Stimulated activated CD8-positive, alpha-beta memory T cell treated with anti-CD3 and anti-CD28 coated beads, Interleukin-15, amount 100 ng/mL, for 48 hours (primary cell): Measurements from ENCODE around the gene GDPD1.
"Not testable (repeated sequence)": the region's sequence is repeated elsewhere in the genome, so short reads cannot be mapped to it uniquely, and the experiment has no call there.

Experiments
- DNase-seq, 2 donors: peaks; one replicate each; pipeline ENCODE4 v3.0.0-alpha.2; 2020; ENCODE audit warnings: low read depth in 2 of 2

Gene GDPD1

DNA sequence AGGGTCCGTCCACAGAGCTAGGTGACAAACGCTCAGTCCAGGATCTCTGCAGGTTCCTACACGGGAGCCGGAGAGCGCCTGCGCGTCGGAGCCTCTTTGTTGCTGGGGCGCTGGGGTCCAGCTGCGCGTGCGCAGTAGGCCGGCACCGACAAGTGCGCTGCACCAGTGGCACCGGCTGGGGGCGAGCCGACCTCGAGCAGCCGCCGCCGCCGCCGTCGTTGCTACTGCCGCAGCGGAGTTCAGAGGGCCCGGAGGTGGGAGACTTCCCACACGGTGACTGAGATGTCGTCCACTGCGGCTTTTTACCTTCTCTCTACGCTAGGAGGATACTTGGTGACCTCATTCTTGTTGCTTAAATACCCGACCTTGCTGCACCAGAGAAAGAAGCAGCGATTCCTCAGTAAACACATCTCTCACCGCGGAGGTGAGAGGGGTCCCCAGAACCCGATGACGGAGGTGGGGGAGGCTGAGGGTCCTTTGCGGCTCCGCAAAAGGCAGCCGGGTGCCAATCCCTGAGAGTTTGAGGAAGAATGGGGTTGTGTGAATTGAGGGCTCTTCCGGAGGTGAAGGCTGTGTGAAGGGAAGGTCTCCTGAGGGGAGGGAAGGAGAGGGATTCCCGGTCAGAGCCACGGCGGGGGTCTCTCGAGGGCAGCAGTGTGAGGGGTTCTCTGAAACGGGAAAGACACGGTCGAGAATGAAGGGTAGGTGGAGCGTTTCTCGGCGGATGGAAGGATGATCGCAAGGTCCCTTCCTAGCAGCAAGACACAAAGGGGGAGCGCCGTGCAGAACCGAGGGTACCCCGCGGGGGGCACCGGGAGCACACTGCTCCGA, at the start of gene GDPD1:
Gene GDPD1, plus strand, starts transcription at position 184 of the 831 bp plus-strand sequence. Its CDS starts 99 bp downstream, at position 283.
- DNase-seq = peak; percentile 95 to 96

DNA sequence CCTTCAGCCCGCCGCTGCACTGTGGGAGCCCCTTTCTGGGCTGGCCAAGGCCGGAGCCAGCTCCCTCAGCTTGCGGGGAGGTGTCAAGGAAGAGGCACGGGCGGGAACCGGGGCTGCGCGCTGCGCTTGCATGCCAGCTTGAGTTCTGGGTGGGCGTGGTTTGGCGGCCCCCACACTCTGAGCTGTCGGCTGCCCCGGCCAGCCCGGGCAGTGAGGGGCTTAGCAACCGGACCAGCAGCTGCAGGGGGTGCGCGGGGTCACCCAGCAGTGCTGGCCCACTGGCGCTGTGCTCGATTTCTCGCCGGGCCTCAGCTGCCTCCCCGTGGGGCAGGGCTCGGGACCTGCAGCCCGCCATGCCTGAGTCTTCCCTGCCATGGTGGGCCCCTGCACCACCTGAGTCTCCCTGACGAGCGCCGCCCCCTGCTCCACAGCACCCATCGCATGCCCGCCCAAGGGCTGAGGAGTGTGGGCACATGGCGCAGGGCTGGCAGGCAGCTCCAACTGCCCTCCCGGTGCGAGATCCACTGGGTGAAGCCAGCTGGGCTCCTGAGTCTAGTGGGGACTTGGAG, 47.8 kb upstream of the GDPD1 start:
- DNase-seq = no peak

DNA sequence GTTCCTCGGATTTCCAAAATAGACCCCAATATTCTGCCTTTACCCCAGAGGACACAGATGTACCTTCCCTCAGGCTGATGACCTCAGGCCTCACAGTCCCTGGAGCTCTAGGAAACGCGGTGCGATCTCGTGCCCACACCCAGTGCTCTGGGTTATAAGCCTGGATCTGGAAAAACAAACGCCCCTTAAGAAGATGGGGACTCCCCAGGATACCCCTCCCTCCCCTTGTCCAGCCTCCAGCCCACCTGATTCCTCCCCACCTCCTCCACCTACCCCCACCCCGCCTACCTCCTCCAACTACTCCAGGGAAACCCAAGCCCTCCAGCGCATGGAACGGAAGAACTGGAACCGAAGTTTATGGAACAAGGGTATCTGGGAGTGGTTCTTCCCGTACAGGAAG, 45.6 kb upstream of the GDPD1 start:
- DNase-seq = no peak

DNA sequence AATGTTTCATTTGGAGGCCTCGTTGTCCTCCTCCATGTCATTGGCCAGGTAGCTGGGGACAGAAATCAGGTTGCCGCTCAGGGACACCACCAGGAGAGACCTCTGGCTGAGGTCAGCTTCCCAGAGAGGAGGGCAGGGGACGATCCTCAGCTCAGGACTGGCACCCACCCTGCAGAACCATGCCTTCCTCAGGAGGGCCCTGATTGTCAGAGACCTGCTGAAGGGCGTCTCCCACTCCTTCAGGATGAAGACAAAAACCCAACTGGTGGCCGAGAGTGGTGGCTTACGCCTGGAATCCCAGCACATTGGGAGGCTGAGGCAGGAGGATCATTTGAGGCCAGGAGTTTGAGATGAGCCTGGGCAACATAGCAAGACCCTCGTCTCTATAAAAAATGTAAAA, 45.2 kb upstream of the GDPD1 start:
- no peak for DNase-seq

DNA sequence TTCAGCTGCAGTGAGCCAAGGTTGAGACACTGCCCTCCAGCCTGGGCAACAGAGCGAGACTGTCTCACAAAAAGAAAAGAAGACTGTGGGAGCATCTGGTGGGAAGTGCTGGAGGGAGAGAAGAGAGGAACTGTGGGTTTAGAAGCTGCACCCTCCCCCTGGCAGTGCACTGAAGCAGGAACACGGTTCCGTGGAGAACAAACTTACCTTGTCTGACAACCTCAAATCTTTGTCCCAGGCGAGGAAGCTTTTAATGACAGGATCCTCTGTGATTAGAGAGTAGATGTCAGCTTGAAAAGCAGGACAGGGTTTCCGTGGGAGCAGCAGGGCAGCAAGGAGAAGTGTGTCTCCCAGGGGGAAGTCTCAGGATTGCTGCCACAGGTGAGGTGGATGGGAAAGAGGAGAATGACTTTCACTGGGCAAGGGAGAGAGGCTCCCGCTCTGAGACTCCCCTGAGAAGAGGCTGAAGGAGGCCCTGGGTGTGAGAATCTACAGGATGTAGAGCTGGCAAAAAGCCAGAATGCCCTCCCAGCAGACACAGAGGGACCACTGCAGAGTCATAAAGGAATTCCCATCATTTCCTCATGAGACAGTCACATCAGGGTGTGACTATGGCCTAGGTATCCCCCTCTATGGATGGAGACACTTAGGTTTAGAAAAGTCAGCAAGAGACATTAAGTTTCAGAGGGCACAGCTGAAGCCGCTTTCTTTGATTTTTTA, 41.9 kb upstream of the GDPD1 start:
- no peak for DNase-seq

DNA sequence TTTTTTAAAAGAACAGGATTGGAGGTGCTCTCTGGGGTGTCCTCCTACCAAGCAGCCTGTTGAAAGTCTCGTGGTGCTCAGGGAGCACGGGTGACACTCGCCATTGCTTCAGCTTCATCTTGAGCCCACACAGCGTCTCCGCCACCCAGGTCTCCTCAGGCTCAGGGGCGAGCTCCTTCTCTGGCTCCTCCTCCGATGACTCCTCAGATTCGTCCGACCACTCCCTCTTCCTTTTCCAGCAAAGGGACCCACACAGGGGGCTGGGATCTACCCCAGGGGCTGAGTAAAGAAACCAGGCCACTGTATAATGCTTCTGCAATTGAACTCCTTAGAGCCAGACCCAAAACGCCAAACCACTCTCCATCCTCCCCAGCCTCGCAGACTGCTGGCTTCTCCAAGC, 40.7 kb upstream of the GDPD1 start:
- DNase-seq = not testable (repeated sequence)

DNA sequence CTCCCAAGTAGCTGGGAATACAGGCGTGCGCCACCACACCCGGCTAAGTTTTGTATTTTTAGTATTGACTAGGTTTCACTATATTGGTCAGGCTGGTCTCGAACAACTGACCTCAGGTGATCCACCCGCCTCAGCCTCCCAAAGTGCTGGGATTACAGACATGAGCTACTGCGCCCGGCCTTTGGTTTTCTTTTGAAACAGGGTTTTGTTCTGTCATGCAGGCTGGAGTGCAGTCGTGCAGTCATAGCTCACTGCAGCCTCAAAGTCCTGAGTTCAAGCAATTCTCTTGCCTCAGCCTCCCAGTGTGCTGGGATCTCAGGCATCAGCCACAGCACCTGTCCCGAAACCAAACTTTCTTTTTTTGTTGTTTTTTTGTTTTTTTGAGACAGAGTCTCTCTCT, 39.7 kb upstream of the GDPD1 start:
- DNase-seq = no peak

DNA sequence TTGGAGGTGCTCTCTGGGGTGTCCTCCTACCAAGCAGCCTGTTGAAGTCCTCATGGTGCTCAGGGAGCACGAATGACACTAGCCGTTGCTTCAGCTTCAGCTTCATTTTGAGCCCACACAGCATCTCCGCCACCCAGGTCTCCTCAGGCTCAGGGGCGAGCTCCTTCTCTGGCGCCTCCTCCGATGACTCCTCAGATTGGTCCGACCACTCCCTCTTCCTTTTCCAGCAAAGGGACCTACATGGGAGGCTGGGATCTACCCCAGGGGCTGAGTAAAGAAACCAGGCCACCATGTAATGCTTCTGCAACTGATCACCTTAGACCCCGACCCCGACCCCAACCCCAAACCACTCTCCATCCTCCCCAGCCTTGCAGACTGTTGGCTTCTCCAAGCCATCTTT, 38.8 kb upstream of the GDPD1 start:
- DNase-seq = no peak

DNA sequence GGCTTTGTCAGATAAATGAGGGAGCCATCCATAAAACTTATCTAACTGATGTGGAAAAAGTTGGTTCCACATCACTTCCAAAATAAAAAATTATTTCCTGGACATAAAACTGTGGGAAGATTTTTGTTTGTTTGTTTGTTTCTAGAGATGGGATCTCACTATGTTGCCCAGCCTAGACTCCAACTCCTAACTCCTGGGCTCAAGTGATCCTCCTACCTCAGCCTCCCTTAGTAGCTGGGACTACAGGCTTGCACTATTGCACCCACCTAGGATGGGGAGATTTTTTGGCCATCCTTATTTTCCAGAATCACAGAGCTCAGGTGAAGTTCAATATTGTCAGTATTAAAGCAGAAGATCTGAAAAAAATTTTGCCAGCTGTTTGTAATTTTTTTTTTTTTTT, 34.3 kb upstream of the GDPD1 start:
- DNase-seq = no peak

DNA sequence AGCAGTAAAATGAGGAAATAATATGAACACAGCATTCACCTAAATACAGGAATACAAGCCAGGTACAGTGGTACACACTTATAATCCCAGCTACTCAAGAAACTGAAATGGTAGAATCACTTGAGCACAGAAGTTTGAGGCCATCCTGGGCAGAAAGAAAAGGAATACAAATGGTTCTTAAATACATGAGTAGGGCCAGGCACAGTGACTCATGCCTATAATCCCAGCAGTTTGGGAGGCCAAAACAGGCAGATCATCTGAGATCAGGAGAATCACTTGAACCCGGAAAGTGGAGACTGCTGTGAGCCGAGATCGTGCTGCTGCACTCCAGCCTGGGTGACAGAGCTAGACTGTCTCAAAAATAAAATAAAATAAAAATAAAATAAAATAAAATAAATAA, 33.5 kb upstream of the GDPD1 start:
- no peak for DNase-seq

DNA sequence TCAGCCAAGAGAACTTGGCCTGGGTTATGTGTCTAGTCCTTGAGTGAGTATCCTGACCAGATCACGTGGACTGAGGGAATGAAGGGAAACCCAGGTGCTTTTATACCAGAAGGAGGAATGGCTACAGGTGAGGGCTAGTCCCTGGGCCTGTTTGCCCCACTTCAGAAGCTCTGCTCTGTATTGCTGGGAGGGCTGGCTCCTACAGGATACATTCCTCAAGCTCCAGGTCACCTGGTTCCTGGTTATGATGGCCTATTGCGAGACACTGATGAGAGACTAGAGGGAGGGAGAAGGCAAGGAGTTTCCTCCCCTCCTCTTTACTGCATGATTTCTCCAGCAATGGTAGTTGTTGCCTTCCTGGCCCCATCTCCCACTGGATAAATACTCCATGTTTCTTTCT, 29.5 kb upstream of the GDPD1 start:
- DNase-seq = no peak

DNA sequence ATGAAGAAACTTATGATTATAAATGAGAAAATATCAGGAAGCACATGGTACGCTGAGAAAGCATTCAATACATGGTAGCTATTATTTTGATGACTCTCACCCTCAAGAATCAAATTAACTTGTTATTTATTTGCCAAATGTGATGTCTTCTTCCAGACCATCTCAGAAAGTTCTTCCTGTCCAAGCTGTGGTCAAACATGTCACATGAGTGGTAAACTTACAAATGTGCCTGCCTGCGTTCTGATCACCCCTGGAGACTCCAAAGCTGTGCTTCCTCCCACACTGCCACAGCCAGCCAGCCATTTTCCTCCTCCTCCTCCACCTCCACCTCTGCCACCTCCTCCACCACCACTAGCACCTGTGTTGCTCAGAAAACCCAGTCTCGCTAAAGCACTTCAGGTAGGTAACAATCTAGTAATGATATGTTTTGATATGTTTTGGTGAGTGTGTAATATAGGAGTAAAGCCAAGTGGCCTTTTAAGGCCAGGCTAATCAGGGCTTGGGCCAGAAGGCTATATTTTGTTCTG, 26.9 kb upstream of the GDPD1 start:
- no peak for DNase-seq

DNA sequence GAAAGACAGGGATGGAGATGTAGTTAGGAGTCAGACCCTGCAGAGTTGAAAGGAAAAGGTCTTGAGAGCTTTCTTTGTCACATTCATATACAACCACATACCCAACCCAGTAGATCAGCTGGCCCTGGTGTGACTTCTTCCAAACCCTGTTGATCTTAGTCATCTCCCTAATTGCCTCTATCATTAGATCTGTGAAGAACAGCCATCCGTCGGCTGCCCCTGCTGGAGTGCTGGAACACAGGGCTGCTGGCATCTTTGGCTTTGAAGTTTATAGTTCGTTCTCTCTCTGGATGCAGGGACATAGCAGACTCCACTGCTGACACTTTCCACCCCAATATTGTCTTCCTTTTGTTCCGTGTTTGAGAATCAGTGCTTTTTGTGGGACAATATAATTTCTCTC, 20.9 kb upstream of the GDPD1 start:
- DNase-seq = no peak

DNA sequence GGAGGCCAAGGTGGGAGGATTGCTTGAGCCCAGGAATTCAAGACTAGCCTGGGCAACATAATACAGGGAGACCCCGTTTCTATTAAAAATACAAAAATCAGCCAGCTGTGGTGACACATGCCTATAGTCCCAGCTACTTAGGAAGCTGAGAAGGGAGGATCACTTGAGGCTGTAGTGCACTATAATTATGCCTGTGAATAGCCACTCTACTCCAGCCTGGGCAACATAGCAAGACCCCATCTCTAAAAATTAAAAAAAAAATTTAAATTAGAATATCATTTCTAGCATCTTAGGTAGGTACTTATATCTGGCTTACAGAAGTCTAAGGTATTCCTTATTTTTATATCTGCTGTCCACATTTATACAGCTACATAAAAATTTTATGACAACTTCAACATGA, 18.0 kb upstream of the GDPD1 start:
- DNase-seq = no peak

DNA sequence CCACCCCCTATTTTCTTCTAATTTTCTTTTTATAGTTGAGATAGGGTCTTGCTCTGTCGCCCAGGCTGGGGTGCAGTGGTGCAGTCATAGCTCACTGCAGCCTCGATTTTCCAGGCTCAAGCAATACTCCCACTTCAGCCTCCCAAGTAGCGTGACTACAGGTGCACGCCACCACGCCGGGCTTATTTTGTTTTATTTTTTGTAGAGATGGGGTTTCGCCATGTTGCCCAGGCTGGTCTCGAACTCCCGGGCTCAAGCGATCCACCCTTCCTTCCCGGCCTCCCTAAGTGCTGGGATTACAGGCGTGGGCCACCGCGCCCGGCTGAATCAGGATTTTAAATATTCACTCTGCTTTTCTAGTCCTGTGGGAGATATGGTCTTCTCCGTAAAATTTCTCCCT, 941 bp upstream of the GDPD1 start:
- DNase-seq = no peak

DNA sequence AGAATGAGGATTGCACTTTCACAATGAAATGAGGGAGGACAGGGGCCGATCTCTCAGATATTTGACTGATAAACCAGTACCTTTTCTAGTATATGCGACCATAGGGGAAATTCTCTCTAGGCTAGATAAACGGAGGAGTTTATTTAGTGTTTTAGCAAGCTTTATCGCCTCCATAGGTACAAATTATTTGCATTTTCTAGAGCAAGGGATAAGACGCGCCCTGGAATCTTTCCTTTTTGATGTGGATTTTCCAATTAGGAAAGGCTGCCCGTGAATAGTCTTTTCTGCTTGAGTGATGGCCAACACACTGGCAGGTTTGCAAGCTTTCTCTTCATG, 351 bp upstream of the GDPD1 start:
- DNase-seq = no peak

DNA sequence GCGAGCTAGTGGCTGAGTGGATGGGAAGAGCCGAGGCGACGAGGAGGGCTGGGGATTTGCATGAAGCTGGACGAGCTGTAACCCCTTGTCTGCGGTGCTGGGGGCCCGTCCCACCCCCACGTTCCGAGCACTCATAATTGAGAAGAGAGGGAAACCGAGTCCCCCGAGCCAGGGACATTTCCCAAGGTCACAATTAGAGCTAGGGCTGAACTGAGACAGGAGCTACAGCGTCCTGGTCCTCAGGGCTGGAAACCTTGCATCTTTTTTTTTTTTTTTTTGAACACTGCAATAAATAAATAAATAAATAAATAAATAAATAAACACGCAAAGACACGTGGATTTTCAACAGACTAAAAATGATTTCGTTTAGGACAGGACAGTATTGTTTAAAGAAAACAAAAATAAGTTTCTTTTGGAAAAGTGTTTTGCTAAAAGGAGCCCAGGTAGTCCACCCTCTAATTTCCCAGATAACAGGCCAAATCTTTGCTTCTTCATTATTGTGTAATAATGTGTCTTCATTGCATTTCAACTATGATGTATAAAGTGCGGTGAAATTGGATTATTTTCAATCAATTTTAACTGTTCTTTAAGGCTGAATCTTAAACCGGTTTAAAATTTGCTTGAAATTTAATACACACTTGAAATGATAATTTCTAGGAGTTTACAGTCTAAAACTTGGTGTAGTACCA, 992 bp downstream of the GDPD1 start:
- no peak for DNase-seq

DNA sequence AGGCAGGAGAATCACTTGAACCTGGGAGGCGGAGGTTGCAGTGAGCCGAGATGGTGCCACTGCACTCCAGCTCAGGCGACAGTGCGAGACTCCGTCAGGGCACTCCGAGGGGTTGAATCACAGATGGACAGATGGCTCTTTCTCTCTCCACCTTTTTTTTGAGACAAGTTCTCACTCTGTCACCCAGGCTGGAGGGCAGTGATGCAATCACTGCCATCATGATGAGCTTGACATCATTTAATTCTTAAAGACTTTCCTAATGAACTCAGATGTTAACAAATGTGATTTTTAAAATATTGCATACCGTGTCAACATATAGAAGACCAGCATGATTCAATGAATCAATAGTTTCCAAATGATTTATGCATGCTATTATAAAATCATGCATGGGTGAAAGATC, 3.5 kb downstream of the GDPD1 start:
- DNase-seq = no peak

DNA sequence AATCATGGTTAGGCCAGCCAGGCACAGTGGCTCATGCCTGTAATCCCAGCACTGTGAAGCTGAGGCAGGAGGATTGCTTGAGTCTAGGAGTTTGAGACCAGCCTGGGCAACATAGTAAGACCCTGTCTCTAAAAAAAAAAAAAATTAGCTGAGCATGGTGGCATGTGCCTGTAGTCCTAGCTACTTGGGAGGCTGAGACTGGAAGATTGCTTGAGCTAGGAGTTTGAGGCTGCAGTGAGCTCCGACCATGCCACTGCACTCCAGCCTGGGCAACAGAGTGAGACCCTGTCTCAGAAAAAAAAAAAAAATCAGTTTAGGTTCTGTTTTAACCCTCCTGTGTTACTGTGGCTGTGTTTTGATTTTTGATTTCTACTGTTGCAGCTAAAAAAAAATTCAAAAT, 8.3 kb downstream of the GDPD1 start:
- not testable (repeated sequence) for DNase-seq

DNA sequence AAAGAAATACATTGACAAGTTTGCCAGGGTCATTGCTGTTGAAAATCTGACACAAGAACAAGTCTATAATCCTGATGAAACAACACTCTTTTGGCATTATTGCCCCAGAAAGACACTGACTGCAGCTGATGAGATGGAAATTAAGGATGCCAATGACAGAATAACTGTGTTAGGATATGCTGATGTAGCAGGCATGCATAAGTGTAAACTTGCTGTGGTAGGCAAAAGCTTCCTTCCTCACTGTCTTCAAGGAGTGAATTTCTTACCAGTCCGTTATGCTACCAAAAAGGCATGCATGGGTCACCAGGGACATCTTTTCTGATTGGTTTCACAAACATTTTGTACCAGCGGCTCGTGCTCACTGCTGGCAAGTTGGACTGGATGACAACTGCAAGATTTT, 10.5 kb downstream of the GDPD1 start:
- DNase-seq = no peak

DNA sequence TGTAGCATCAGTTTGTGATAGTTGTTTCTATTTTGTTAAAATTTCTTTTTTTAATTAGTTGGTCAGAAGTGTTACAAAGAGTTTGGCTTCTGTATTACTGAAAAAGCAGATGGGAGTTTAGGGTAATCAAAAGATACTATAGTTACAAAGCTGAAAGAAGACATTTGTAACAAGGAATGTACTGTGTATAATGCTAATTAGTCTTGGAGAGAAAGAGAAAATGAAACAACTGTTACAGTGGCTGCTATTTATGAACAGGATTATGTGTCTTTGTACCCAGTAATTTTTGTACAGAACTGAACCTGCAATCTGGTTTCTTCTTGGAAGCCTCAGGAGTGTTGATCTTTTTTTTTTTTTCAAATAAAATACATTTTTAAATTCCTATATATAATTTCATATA, 14.3 kb downstream of the GDPD1 start:
- no peak for DNase-seq

DNA sequence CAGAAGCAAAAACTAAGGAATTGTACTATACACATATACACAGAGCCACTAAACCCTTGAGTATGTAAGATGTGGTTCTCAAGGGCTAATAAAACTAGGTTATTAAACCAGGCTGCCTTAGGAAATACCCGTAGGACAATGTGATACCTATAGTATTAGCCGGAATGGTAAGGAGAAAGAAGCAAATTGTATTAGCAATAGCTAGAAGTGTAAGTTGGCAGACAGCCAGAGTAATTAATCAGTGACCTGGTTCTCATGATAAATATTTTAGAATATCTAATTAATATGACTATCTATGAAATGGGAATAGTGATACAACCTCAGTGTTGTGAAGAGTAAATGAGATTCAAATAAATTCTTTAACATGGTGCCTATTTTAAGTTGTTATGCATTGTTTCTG, 18.6 kb downstream of the GDPD1 start:
- DNase-seq = no peak
